K562 (cell line): Measurements from ENCODE around the gene JADE2.

Experiments used
- MAZ ChIP-seq, 2 experiments: fragments of 450-650 bp in 1 of 2; sonication (generic) in 1 of 2; formaldehyde crosslinking; IDR thresholded peaks in 1 of 2; conservative IDR thresholded peaks in 1 of 2; 2 replicates each; pipeline versions ENCODE4 v1.4.0 to v1.5.0; 2020; ENCODE audit warnings: mild to moderate bottlenecking in 1 of 2, missing genetic modification reagents in 1 of 2
- NFATC3 ChIP-seq: fragments of 450-650 bp; IDR thresholded peaks from 2 replicates; pipeline ENCODE4 v1.6.1; 2017; ENCODE audit warnings: mild to moderate bottlenecking
- POLR2AphosphoS5 ChIP-seq: IDR thresholded peaks from 2 replicates; pipeline ENCODE4 v1.6.1; 2011; ENCODE audit warnings: mild to moderate bottlenecking, low read depth, low read length, moderate library complexity; ENCODE audit not compliant: control insufficient read depth, insufficient read depth
- SREBF1 ChIP-seq: fragments of 150-350 bp; IDR thresholded peaks from 2 replicates; pipeline ENCODE4 v1.6.1; 2014; ENCODE audit warnings: antibody characterized with exemption, low read depth, low read length, borderline replicate concordance

- TF ChIP-seq MAZ (CRISPR knock-in tag; conservative IDR thresholded peaks at IDR 0.05 in 1 of 2, IDR thresholded peaks at IDR 0.05 in 1 of 2): no peak
- TF ChIP-seq NFATC3: no peak
- no peak for TF ChIP-seq POLR2AphosphoS5
- TF ChIP-seq SREBF1: no peak
Measured at GRCh38 chr5:134489227-134489944, 36.1 kb upstream of the JADE2 start.
